NCI-H526 treated with DMSO at 0.1 percent for 48 hours (cell line): Measurements from ENCODE around the gene ATP2B1.

Source experiments
- DNase-seq: peaks from one replicate; lab custom pipeline; 2025; lab: John Stamatoyannopoulos, UW

The ATP2B1 gene

GRCh38 chr12:89589753-89590152 is 118.9 kb downstream of the ATP2B1 start:
- no peak for DNase-seq

GRCh38 chr12:89578499-89578898 is 130.1 kb downstream of the ATP2B1 start:
- DNase-seq = no peak

GRCh38 chr12:89576572-89577220 is 131.9 kb downstream of the ATP2B1 start:
- no peak for DNase-seq

- no peak for DNase-seq
Observed at GRCh38 chr12:89575374-89575773, 133.3 kb downstream of the ATP2B1 start.

- DNase-seq = no peak
Observed at GRCh38 chr12:89574736-89575208, 133.9 kb downstream of the ATP2B1 start.

- no peak for DNase-seq
Observed at GRCh38 chr12:89573051-89573810, 135.4 kb downstream of the ATP2B1 start.

- no peak for DNase-seq
Observed at GRCh38 chr12:89571491-89572195, 137.0 kb downstream of the ATP2B1 start.

GRCh38 chr12:89568484-89568883 is 140.2 kb downstream of the ATP2B1 start:
- DNase-seq = no peak

GRCh38 chr12:89567691-89568239 is 140.9 kb downstream of the ATP2B1 start:
- no peak for DNase-seq

GRCh38 chr12:89566615-89567014 is 142.0 kb downstream of the ATP2B1 start:
- DNase-seq = no peak

GRCh38 chr12:89565002-89565401 is 143.6 kb downstream of the ATP2B1 start:
- no peak for DNase-seq

GRCh38 chr12:89559753-89560152 is 148.9 kb downstream of the ATP2B1 start:
- no peak for DNase-seq

GRCh38 chr12:89556976-89557375 is 151.7 kb downstream of the ATP2B1 start:
- peak; percentile 12 for DNase-seq

GRCh38 chr12:89552376-89552775 is 156.3 kb downstream of the ATP2B1 start:
- no peak for DNase-seq

- DNase-seq = no peak
Observed at GRCh38 chr12:89551747-89552146, 156.9 kb downstream of the ATP2B1 start.

- DNase-seq = no peak
Observed at GRCh38 chr12:89547101-89547500, 161.5 kb downstream of the ATP2B1 start.

- DNase-seq = no peak
Observed at GRCh38 chr12:89546151-89546550, 162.5 kb downstream of the ATP2B1 start.

- DNase-seq = no peak
Observed at GRCh38 chr12:89544681-89545184, 163.9 kb downstream of the ATP2B1 start.

GRCh38 chr12:89544022-89544421 is 164.6 kb downstream of the ATP2B1 start:
- DNase-seq = no peak

- DNase-seq = peak; percentile 53
Observed at GRCh38 chr12:89542912-89543592, 165.6 kb downstream of the ATP2B1 start.

GRCh38 chr12:89542236-89542635 is 166.4 kb downstream of the ATP2B1 start:
- DNase-seq = no peak

GRCh38 chr12:89540586-89540985 is 168.1 kb downstream of the ATP2B1 start:
- DNase-seq = no peak
